ENCODE results near the gene RPAP3.

RPAP3 gene

GRCh38 chr12:47721431-47721973 is 15.7 kb upstream of the RPAP3 start:
- no peak for DNase-seq (ENCODE audit: low read depth)

GRCh38 chr12:47718531-47718930 is 12.7 kb upstream of the RPAP3 start:
- DNase-seq (ENCODE audit: low read depth), result no peak

- no peak for DNase-seq (ENCODE audit: low read depth)
Measured at GRCh38 chr12:47717443-47718193, 11.8 kb upstream of the RPAP3 start.

- DNase-seq (ENCODE audit: low read depth), result no peak
Measured at GRCh38 chr12:47717046-47717442, 11.2 kb upstream of the RPAP3 start.

GRCh38 chr12:47715877-47716548 is 10.2 kb upstream of the RPAP3 start:
- DNase-seq (ENCODE audit: low read depth), result no peak

GRCh38 chr12:47715393-47715876 is 9.6 kb upstream of the RPAP3 start:
- peak; percentile 62 for DNase-seq (ENCODE audit: low read depth)

GRCh38 chr12:47714826-47715386 is 9.1 kb upstream of the RPAP3 start:
- no peak for DNase-seq (ENCODE audit: low read depth)

- no peak for DNase-seq (ENCODE audit: low read depth)
Measured at GRCh38 chr12:47712171-47712570, 6.3 kb upstream of the RPAP3 start.

GRCh38 chr12:47711448-47711847 is 5.6 kb upstream of the RPAP3 start:
- DNase-seq (ENCODE audit: low read depth), result no peak

GRCh38 chr12:47710278-47710677 is 4.4 kb upstream of the RPAP3 start:
- DNase-seq (ENCODE audit: low read depth), result no peak

GRCh38 chr12:47709671-47710070 is 3.8 kb upstream of the RPAP3 start:
- no peak for DNase-seq (ENCODE audit: low read depth)

- DNase-seq (ENCODE audit: low read depth), result no peak
Measured at GRCh38 chr12:47709237-47709636, 3.4 kb upstream of the RPAP3 start.

- no peak for DNase-seq (ENCODE audit: low read depth)
Measured at GRCh38 chr12:47707905-47708543, 2.2 kb upstream of the RPAP3 start.

- DNase-seq (ENCODE audit: low read depth), result no peak
Measured at GRCh38 chr12:47707355-47707754, 1.5 kb upstream of the RPAP3 start.

GRCh38 chr12:47705229-47705565 is 633 bp downstream of the RPAP3 start:
- DNase-seq (ENCODE audit: low read depth), result no peak

- no peak for DNase-seq (ENCODE audit: low read depth)
Measured at GRCh38 chr12:47704719-47705118, 1.1 kb downstream of the RPAP3 start.

- DNase-seq (ENCODE audit: low read depth), result no peak
Measured at GRCh38 chr12:47700263-47700662, 5.6 kb downstream of the RPAP3 start.

- no peak for DNase-seq (ENCODE audit: low read depth)
Measured at GRCh38 chr12:47698631-47699030, 7.2 kb downstream of the RPAP3 start.

- DNase-seq (ENCODE audit: low read depth), result no peak
Measured at GRCh38 chr12:47698055-47698454, 7.8 kb downstream of the RPAP3 start.

GRCh38 chr12:47689215-47689614 is 16.6 kb downstream of the RPAP3 start:
- DNase-seq (ENCODE audit: low read depth), result no peak

- no peak for DNase-seq (ENCODE audit: low read depth)
Measured at GRCh38 chr12:47687636-47688035, 18.2 kb downstream of the RPAP3 start.

- DNase-seq (ENCODE audit: low read depth), result no peak
Measured at GRCh38 chr12:47686645-47687240, 19.1 kb downstream of the RPAP3 start.
